ENCODE results near the gene AEBP1.

DNA sequence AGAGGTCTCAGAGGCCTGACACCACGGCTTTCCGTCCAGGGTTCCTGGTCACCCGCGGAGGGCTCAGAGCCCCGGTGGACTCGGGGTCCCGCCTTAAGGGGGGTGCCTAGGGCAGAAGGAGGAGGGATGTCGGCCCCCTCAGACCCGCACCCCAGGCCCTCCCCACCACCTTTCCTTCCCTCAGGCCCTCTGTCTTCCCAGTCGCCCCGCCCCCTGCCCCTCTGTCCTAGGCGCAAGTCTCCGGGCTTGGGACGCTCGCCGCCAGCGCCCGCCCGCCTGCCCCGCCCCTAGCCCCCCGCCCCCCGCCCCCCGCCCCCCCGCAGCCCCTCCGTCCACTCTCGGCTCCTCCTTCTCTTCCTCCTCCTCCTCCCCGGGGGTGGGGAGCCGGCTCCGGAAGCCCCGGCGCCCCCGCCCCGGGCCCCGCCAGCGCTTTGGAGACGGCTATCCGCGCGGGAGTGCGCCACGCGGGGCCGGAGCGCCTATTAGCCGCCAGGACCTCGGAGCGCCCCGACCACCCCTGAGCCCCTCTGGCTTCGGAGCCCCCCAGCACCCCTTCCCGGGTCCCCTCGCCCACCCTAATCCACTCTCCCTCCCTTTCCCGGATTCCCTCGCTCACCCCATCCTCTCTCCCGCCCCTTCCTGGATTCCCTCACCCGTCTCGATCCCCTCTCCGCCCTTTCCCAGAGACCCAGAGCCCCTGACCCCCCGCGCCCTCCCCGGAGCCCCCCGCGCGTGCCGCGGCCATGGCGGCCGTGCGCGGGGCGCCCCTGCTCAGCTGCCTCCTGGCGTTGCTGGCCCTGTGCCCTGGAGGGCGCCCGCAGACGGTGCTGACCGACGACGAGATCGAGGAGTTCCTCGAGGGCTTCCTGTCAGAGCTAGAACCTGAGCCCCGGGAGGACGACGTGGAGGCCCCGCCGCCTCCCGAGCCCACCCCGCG lies at the start of gene AEBP1:
- TF ChIP-seq, protein P1, sequence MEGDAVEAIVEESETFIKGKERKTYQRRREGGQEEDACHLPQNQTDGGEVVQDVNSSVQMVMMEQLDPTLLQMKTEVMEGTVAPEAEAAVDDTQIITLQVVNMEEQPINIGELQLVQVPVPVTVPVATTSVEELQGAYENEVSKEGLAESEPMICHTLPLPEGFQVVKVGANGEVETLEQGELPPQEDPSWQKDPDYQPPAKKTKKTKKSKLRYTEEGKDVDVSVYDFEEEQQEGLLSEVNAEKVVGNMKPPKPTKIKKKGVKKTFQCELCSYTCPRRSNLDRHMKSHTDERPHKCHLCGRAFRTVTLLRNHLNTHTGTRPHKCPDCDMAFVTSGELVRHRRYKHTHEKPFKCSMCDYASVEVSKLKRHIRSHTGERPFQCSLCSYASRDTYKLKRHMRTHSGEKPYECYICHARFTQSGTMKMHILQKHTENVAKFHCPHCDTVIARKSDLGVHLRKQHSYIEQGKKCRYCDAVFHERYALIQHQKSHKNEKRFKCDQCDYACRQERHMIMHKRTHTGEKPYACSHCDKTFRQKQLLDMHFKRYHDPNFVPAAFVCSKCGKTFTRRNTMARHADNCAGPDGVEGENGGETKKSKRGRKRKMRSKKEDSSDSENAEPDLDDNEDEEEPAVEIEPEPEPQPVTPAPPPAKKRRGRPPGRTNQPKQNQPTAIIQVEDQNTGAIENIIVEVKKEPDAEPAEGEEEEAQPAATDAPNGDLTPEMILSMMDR (IDR thresholded peaks at IDR 0.05; ENCODE audit: insufficient read depth, low read depth, low read length): no peak
- no peak for TF ChIP-seq EZH2 (IDR thresholded peaks at IDR 0.05; ENCODE audit: insufficient read depth, low read length)

Data from astrocyte (in vitro differentiated cells and primary cell).